A549 (cell line): Measurements from ENCODE around the gene RNF213.

ENCODE experiments used
- BCL3 ChIP-seq: fragments of >200 bp; sonication (Bioruptor Twin); formaldehyde crosslinking; IDR thresholded peaks from 3 replicates; pipeline ENCODE4 v1.6.1; 2016
- CTCF ChIP-seq: fragments of >200 bp; sonication (Bioruptor Twin); formaldehyde crosslinking; IDR thresholded peaks from 3 replicates; pipeline ENCODE4 v1.5.1; 2016
- E2F6 ChIP-seq: IDR thresholded peaks from 2 replicates; pipeline ENCODE4 v1.6.1; 2012; ENCODE audit warnings: low read depth, borderline replicate concordance
- ELK1 ChIP-seq: fragments of 150-350 bp; IDR thresholded peaks from 2 replicates; pipeline ENCODE4 v1.6.1; 2014; ENCODE audit warnings: low read depth, mild to moderate bottlenecking, low read length
- EP300 ChIP-seq, 2 experiments: fragments of >200 bp; sonication (Bioruptor Twin); formaldehyde crosslinking; IDR thresholded peaks; 2 replicates in 1 of 2; 3 replicates in 1 of 2; pipeline ENCODE4 v1.6.1; 2016 to 2017
- MAX ChIP-seq: IDR thresholded peaks from 2 replicates; pipeline ENCODE4 v1.6.1; 2012
- MAZ ChIP-seq: fragments of 150-350 bp; IDR thresholded peaks from 2 replicates; pipeline ENCODE4 v1.6.1; 2014; ENCODE audit warnings: antibody characterized with exemption, low read depth, low read length, borderline replicate concordance
- NFE2L2 ChIP-seq: fragments of 150-350 bp; conservative IDR thresholded peaks from 2 replicates; pipeline ENCODE4 v1.6.1; 2014; ENCODE audit warnings: low read length
- PBX3 ChIP-seq: IDR thresholded peaks from 2 replicates; pipeline ENCODE4 v1.6.1; 2012
- POLR2A ChIP-seq: IDR thresholded peaks from 2 replicates; pipeline ENCODE4 v1.6.1; 2012; ENCODE audit warnings: mild to moderate bottlenecking, low read length
- REST ChIP-seq: fragments of 200-600 bp; sonication (generic); IDR thresholded peaks from 2 replicates; pipeline ENCODE4 v1.6.1; 2016; ENCODE audit warnings: antibody characterized with exemption, mild to moderate bottlenecking, moderate library complexity
- TP53 ChIP-seq: fragments of 250-450 bp; sonication (Bioruptor Pico); IDR thresholded peaks from 2 replicates; pipeline ENCODE4 v1.5.0; 2021; ENCODE audit warnings: mild to moderate bottlenecking, moderate library complexity

- TF ChIP-seq POLR2A = no peak
- no peak for TF ChIP-seq CTCF
- no peak for TF ChIP-seq EP300 (IDR thresholded peaks at IDR 0.05)
- TF ChIP-seq REST = no peak
- TF ChIP-seq MAZ = no peak
- TF ChIP-seq E2F6 = no peak
- TF ChIP-seq BCL3 = no peak
- no peak for TF ChIP-seq NFE2L2
- no peak for TF ChIP-seq MAX
- TF ChIP-seq PBX3 = no peak
- no peak for TF ChIP-seq ELK1
- no peak for TF ChIP-seq TP53
These were observed 170.0 kb downstream of the RNF213 start for GRCh38 chr17:80430446-80431245.
